K562 (cell line): ENCODE results near the gene PLP2. TPM values are rescaled to one million over a fixed set of nuclear protein-coding genes. Genes with fewer than 3 reads are reported as not detected.

Source experiments
- CAMTA2 ChIP-seq: fragments of 250-450 bp; sonication (Bioruptor Pico); conservative IDR thresholded peaks from 2 replicates; pipeline ENCODE4 v1.5.1; 2022
- GABPB2 ChIP-seq: fragments of 250-450 bp; sonication (Bioruptor Pico); conservative IDR thresholded peaks from 2 replicates; pipeline ENCODE4 v1.5.1; 2021; ENCODE audit warnings: mild to moderate bottlenecking
- HNRNPUL1 ChIP-seq: fragments of 200-400 bp; formaldehyde crosslinking; IDR thresholded peaks from 2 replicates; pipeline ENCODE4 v1.6.1; 2017; ENCODE audit warnings: low read length
- KDM5B ChIP-seq: fragments of 200-600 bp; sonication (generic); IDR thresholded peaks from 2 replicates; pipeline ENCODE4 v1.6.1; 2012; ENCODE audit warnings: low read depth, mild to moderate bottlenecking, moderate library complexity, low read length, control low read depth, inconsistent platforms; ENCODE audit not compliant: insufficient replicate concordance
- KLF6 ChIP-seq: fragments of 250-450 bp; sonication (Bioruptor Pico); IDR thresholded peaks from 2 replicates; pipeline ENCODE4 v1.4.0; 2020; ENCODE audit warnings: mild to moderate bottlenecking, moderate library complexity, borderline replicate concordance
- L3MBTL2 ChIP-seq: fragments of 450-650 bp; IDR thresholded peaks from 2 replicates; pipeline ENCODE4 v1.6.1; 2016; ENCODE audit warnings: mild to moderate bottlenecking, moderate library complexity
- LARP7 ChIP-seq: fragments of 450-650 bp; IDR thresholded peaks from 2 replicates; pipeline ENCODE4 v1.6.1; 2016
- MAFK ChIP-seq: IDR thresholded peaks from 2 replicates; pipeline ENCODE4 v1.6.1; 2011; ENCODE audit warnings: low read length, improper control_type of control experiment
- MEF2D ChIP-seq: conservative IDR thresholded peaks from 2 replicates; pipeline ENCODE4 v1.6.1; 2016; ENCODE audit warnings: low read depth, missing genetic modification characterization, missing compliant biosample characterization
- NCOR1 ChIP-seq: fragments of 450-650 bp; IDR thresholded peaks from 2 replicates; pipeline ENCODE4 v1.6.1; 2016; ENCODE audit warnings: mild to moderate bottlenecking, moderate library complexity
- NELFE ChIP-seq: IDR thresholded peaks from 2 replicates; pipeline ENCODE4 v1.6.1; 2011; ENCODE audit warnings: mild to moderate bottlenecking; ENCODE audit not compliant: insufficient read depth, insufficient read length
- NFATC3 ChIP-seq: fragments of 450-650 bp; IDR thresholded peaks from 2 replicates; pipeline ENCODE4 v1.6.1; 2017; ENCODE audit warnings: mild to moderate bottlenecking
- PTBP1 ChIP-seq: fragments of 200-400 bp; formaldehyde crosslinking; IDR thresholded peaks from 2 replicates; pipeline ENCODE4 v1.6.1; 2017; ENCODE audit warnings: low read depth, low read length
- SP1 ChIP-seq: sonication (generic); formaldehyde crosslinking; IDR thresholded peaks from 2 replicates; pipeline ENCODE4 v1.8.1; 2022; ENCODE audit warnings: mild to moderate bottlenecking, missing genetic modification reagents
- SP2 ChIP-seq: IDR thresholded peaks from 2 replicates; pipeline ENCODE4 v1.6.1; 2011; ENCODE audit warnings: mild to moderate bottlenecking, low read depth, low read length, moderate library complexity; ENCODE audit not compliant: poor library complexity, severe bottlenecking; ENCODE audit errors: extremely low read depth
- TCFL5 ChIP-seq: fragments of 250-450 bp; sonication (Bioruptor Pico); conservative IDR thresholded peaks from 2 replicates; pipeline ENCODE4 v1.6.1; 2021; ENCODE audit warnings: mild to moderate bottlenecking, moderate library complexity, matching md5 sums
- U2AF2 ChIP-seq: fragments of 200-400 bp; formaldehyde crosslinking; optimal IDR thresholded peaks from 2 replicates; pipeline ENCODE3; 2017; ENCODE audit warnings: low read depth, mild to moderate bottlenecking, low read length
- ZBTB8A ChIP-seq: fragments of 450-650 bp; IDR thresholded peaks from 2 replicates; pipeline ENCODE4 v1.6.1; 2018; ENCODE audit warnings: mild to moderate bottlenecking, moderate library complexity; ENCODE audit not compliant: partially characterized antibody
- ZNF263 ChIP-seq: sonication (generic); formaldehyde crosslinking; IDR thresholded peaks from 2 replicates; pipeline ENCODE4 v1.8.0; 2022; ENCODE audit warnings: mild to moderate bottlenecking, missing genetic modification reagents, borderline replicate concordance
- ZNF76 ChIP-seq: fragments of 250-450 bp; sonication (Bioruptor Pico); IDR thresholded peaks from 2 replicates; pipeline ENCODE4 v1.4.0; 2020; ENCODE audit warnings: mild to moderate bottlenecking, moderate library complexity, borderline replicate concordance
- polyA plus RNA-seq, 8 experiments: library from polyadenylated mRNA; depleted of rRNA in 4 of 8; stranded (reverse) in 5 of 8; unstranded in 3 of 8; fragments of >200 nt; fragmentation: Nextera tagmentation in 2 of 8; fragmentation: Illumina TruSeq in 1 of 8; extraction: Ambion mirVana in 2 of 8; extraction: Trizol in 1 of 8; gene quantifications; 2 replicates each; pipeline versions ENCODE4 v1.2.1 to v1.2.3, GENCODE V29; 2011 to 2014; ENCODE audit warnings: inconsistent platforms in 1 of 8, missing spikeins in 1 of 8
- total RNA-seq, 7 experiments: library from RNA; depleted of rRNA in 6 of 7; stranded (reverse); fragments of >200 nt in 6 of 7; fragmentation: Illumina TruSeq in 2 of 7; extraction: Trizol in 2 of 7; gene quantifications; 2 replicates each; pipeline versions ENCODE4 v1.2.1 to v1.2.3, GENCODE V29; 2011 to 2021; ENCODE audit warnings: low replicate concordance in 1 of 7
- TF ChIP-seq, protein P1 (sequence below): fragments of 450-650 bp; IDR thresholded peaks from 2 replicates; pipeline ENCODE4 v1.7.0; 2016; ENCODE audit warnings: borderline replicate concordance
- TF ChIP-seq, protein P2 (sequence below): sonication (generic); formaldehyde crosslinking; IDR thresholded peaks from 2 replicates; pipeline ENCODE4 v1.8.0; 2023; ENCODE audit warnings: mild to moderate bottlenecking, missing genetic modification reagents
- TF ChIP-seq, protein P3 (sequence below): fragments of 250-450 bp; sonication (Bioruptor Pico); IDR thresholded peaks from 2 replicates; pipeline ENCODE4 v1.4.0; 2020; ENCODE audit warnings: mild to moderate bottlenecking, moderate library complexity

The PLP2 gene
- total and polyA plus RNA-seq, 9 of the 15 experiments (the other 6 are each of a cell fraction or from before 2014, with no cell fraction given), result 34.7 to 236 (median 112) TPM

DNA sequence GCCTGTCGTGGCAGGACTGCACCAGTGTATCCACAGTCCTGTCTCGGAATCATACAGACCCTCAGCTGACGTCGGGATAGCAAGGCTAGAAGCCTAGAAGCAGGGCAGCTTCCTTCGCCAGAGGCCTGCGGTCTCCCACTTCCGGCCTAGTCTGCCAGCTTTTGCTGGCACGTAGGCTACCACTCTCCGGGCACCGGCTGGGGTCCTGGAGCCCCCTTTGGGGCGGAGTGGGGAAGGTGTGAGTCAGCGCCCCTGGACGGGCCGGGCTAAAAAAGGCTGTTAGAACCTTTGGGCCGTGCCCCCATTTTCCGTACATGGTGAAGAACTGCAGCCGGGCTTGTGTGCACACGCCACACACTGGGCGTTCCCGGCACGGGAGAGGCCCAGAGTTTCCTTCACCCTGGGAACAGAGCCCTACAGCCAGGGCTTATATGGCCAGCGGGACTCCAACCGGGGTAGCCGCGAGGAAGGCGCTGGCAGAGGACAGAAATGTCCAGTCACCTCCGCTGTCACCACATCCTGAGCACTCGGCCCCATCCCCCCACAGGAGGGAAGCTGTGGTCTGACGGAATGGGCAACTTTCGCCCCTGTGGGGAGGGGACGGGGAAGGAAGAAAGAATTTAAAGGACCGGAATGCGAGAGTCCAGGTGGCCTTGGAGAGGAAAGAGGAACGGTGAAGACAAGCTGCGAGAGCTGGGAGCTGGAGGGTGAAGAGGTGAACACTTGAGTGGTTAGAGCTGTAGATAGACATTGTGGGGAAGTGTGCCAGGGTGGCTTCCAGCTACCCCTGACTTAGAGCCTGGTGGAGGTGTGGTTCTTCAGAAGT lies 4.6 kb upstream of the PLP2 start (continued):
- TF ChIP-seq ZNF263 (CRISPR knock-in tag) (no peak), TCFL5 (no peak), HNRNPUL1 (no peak), SP2 (no peak), MAFK (no peak; the same call in 1 of the 2 replicates), KLF6 (CRISPR knock-in tag) (no peak; the same call in 1 of the 2 replicates), ZNF76 (CRISPR knock-in tag) (peak; percentile 7; the same call in 1 of the 2 replicates), NFATC3 (no peak), ZBTB8A (no peak), NELFE (no peak), GABPB2 (no peak), L3MBTL2 (peak; percentile 76; the same call in 1 of the 2 replicates), CAMTA2 (no peak), SP1 (CRISPR knock-in tag) (no peak), LARP7 (0 out of 2 replicates have a peak, but pooled peaks have one; percentile 12), MEF2D (tag) (no peak), NCOR1 (peak; percentile 26; the same call in 1 of the 2 replicates), PTBP1 (no peak), KDM5B (no peak), U2AF2 (no peak)
- TF ChIP-seq, protein P1, sequence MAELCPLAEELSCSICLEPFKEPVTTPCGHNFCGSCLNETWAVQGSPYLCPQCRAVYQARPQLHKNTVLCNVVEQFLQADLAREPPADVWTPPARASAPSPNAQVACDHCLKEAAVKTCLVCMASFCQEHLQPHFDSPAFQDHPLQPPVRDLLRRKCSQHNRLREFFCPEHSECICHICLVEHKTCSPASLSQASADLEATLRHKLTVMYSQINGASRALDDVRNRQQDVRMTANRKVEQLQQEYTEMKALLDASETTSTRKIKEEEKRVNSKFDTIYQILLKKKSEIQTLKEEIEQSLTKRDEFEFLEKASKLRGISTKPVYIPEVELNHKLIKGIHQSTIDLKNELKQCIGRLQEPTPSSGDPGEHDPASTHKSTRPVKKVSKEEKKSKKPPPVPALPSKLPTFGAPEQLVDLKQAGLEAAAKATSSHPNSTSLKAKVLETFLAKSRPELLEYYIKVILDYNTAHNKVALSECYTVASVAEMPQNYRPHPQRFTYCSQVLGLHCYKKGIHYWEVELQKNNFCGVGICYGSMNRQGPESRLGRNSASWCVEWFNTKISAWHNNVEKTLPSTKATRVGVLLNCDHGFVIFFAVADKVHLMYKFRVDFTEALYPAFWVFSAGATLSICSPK, result no peak
- TF ChIP-seq, protein P2, sequence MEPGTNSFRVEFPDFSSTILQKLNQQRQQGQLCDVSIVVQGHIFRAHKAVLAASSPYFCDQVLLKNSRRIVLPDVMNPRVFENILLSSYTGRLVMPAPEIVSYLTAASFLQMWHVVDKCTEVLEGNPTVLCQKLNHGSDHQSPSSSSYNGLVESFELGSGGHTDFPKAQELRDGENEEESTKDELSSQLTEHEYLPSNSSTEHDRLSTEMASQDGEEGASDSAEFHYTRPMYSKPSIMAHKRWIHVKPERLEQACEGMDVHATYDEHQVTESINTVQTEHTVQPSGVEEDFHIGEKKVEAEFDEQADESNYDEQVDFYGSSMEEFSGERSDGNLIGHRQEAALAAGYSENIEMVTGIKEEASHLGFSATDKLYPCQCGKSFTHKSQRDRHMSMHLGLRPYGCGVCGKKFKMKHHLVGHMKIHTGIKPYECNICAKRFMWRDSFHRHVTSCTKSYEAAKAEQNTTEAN (CRISPR knock-in tag), result no peak
- TF ChIP-seq, protein P3, sequence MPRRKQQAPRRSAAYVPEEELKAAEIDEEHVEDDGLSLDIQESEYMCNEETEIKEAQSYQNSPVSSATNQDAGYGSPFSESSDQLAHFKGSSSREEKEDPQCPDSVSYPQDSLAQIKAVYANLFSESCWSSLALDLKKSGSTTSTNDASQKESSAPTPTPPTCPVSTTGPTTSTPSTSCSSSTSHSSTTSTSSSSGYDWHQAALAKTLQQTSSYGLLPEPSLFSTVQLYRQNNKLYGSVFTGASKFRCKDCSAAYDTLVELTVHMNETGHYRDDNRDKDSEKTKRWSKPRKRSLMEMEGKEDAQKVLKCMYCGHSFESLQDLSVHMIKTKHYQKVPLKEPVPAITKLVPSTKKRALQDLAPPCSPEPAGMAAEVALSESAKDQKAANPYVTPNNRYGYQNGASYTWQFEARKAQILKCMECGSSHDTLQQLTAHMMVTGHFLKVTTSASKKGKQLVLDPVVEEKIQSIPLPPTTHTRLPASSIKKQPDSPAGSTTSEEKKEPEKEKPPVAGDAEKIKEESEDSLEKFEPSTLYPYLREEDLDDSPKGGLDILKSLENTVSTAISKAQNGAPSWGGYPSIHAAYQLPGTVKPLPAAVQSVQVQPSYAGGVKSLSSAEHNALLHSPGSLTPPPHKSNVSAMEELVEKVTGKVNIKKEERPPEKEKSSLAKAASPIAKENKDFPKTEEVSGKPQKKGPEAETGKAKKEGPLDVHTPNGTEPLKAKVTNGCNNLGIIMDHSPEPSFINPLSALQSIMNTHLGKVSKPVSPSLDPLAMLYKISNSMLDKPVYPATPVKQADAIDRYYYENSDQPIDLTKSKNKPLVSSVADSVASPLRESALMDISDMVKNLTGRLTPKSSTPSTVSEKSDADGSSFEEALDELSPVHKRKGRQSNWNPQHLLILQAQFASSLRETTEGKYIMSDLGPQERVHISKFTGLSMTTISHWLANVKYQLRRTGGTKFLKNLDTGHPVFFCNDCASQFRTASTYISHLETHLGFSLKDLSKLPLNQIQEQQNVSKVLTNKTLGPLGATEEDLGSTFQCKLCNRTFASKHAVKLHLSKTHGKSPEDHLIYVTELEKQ (CRISPR knock-in tag), result no peak
